Heart left ventricle (tissue), 16 donors: ENCODE results near the gene KIF5C. TPM values are rescaled to one million over a fixed set of nuclear protein-coding genes. Genes with fewer than 3 reads are reported as not detected.

Experiments used
- ATAC-seq, 4 donors: fragments of 200-7000 bp; cut with Tn5 transposase; one replicate each; pipeline ENCODE4 v1.9.1; 2020 to 2022; ENCODE audit warnings: moderate library complexity in 4 of 4, mild to moderate bottlenecking in 3 of 4, moderate number of reproducible peaks in 1 of 4
- DNase-seq, 5 donors: peaks; one replicate each; pipeline ENCODE4 v3.0.0-alpha.2; 2020
- H3K27ac ChIP-seq, 12 donors: fragments of 200-600 bp; sonication (generic) in 4 of 12; one replicate each; pipeline versions ENCODE4 v1.5.0 to v1.8.0; 2016 to 2022; ENCODE audit warnings: mild to moderate bottlenecking in 2 of 12
- H3K27me3 ChIP-seq, 9 donors: fragments of 200-600 bp; sonication (generic) in 2 of 9; one replicate each; pipeline versions ENCODE4 v1.5.1 to v1.8.0; 2016 to 2022; ENCODE audit warnings: mild to moderate bottlenecking in 3 of 9
- H3K36me3 ChIP-seq, 9 donors: fragments of 200-600 bp; sonication (generic) in 2 of 9; one replicate each; pipeline versions ENCODE4 v1.5.0 to v1.8.0; 2018 to 2022; ENCODE audit warnings: mild to moderate bottlenecking in 2 of 9
- H3K4me1 ChIP-seq, 12 donors: fragments of 200-600 bp; sonication (generic) in 4 of 12; one replicate each; pipeline versions ENCODE4 v1.5.0 to v1.8.0; 2016 to 2022; ENCODE audit warnings: mild to moderate bottlenecking in 3 of 12
- H3K4me3 ChIP-seq, 12 donors: fragments of 200-600 bp; sonication (generic) in 4 of 12; one replicate each; pipeline versions ENCODE4 v1.5.0 to v1.8.0; 2017 to 2022; ENCODE audit warnings: mild to moderate bottlenecking in 9 of 12, moderate library complexity in 4 of 12
- H3K9me3 ChIP-seq, 12 donors: fragments of 200-600 bp; sonication (generic) in 4 of 12; one replicate each; pipeline versions ENCODE4 v1.5.0 to v1.8.0; 2016 to 2022; ENCODE audit warnings: mild to moderate bottlenecking in 1 of 12
- POLR2A ChIP-seq, 2 donors: fragments of 450-650 bp; IDR thresholded peaks; one replicate each; pipeline ENCODE4 v1.6.1; 2017; ENCODE audit warnings: antibody characterized with exemption in 2 of 2, mild to moderate bottlenecking in 2 of 2, moderate library complexity in 2 of 2
- WGBS, 4 donors: extraction: QIAGEN DNeasy Blood & Tissue Kit in 2 of 4; methylation state at CpG; one replicate each; pipeline versions ENCODE4 v1.1.5 to v1.1.7; 2013 to 2018; 5-methylcytosine and 5-hydroxymethylcytosine counted together
- intact Hi-C, 10 donors: fragments of 100-400 bp; cut with DNase I; formaldehyde crosslinking; loops; one replicate each; pipeline versions ENCODE4 v1.11.1 to v1.14.2; 2022
- polyA plus RNA-seq, 2 donors: library from polyadenylated mRNA; stranded (reverse); fragments of 200-250 nt; gene quantifications; one replicate each; pipeline ENCODE4 v1.2.3, GENCODE V29; 2013
- total RNA-seq, 9 donors: library from RNA; depleted of rRNA in 2 of 9; stranded (reverse); fragments of >200 nt in 2 of 9; fragmentation: NEBNext Ultra II Directional in 3 of 9; extraction: Animal tissue kit (Norgen Biotek cat#: 25700) in 3 of 9; gene quantifications; one replicate each; pipeline versions ENCODE4 v1.1.0 to v1.2.4, GENCODE V29; 2016 to 2023
- TF ChIP-seq, protein P1 (sequence below), 12 donors: fragments of 200-600 bp; sonication (generic) in 4 of 12; IDR thresholded peaks; one replicate each; pipeline versions ENCODE4 v1.5.0 to v1.8.0; 2018 to 2022; ENCODE audit warnings: antibody characterized with exemption in 12 of 12, mild to moderate bottlenecking in 5 of 12
- donor health status: ischemic (EF 13 %, LVEDD 7.1; RV severe dilation, severe dysfunction).
- donor health status: healthy with polysubstance abuse.
- donor health status: DM: no; HTN: yes; CAD: no.
- donor health status: DM: no; HTN: no; CAD: no.
- donor health status: ischemic (EF 25% LVEDD 6.9; RV normal size, moderate dysfunction).
- donor health status: ischemic (EF 25% LVEDD 5.7; RV mildly dilated, moderate dysfunction).
- donor health status: healthy.
- donor health status: DM: yes; HTN: yes; CAD: no.
- donor health status: ischemic (EF 35%, LVEDD 5.7; RV mildly dilated, moderate dysfunction).
- donor health status: nonischemic (EF 11% LVEDD 7.7; RV severe dilation, severe dysfunction).
- donor health status: DM: yes; HTN: yes; CAD: no.
- donor health status: PGD.
- donor health status: ischemic (EF 29% LVEDD 5.4; RV normal size, mild dysfunction).
- donor health status: nonischemic (EF 23%, LVEDD 6.1; RV moderate dilation, normal function).

KIF5C gene
- total and polyA plus RNA-seq, 11 donors: 0.22 to 1.4 (median 0.48) TPM

DNA sequence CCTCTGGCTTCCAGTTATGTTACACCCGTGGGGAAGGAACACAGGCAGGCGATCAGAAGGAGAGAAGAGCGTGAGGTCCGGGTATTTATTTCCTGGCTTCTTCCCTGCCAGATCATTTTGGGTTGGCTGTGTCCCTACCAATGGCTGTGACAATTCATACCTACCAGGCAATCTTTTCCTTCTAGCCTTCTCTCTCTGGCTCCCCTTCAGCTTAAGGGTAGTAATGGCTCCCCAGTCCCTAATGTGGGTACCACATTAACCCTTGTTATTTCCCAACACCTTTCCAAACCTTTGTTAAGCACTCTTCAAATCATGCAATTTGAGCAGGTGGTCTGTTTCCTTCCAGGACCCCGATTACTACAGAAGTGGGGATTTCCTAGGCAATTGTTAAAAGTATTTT is 84.7 kb downstream of the KIF5C start:
- Histone ChIP-seq H3K27ac (no peak overlapping the region), H3K4me3 (no peak overlapping the region), H3K36me3 (no peaks in the 10 kb centered on the region), H3K27me3 (no peaks in the 10 kb centered on the region), H3K9me3 (no peaks in the 10 kb centered on the region), H3K4me1 (no peaks in the 10 kb centered on the region)
- DNase-seq (no peak), ATAC-seq (no peak)
- TF ChIP-seq, protein P1, sequence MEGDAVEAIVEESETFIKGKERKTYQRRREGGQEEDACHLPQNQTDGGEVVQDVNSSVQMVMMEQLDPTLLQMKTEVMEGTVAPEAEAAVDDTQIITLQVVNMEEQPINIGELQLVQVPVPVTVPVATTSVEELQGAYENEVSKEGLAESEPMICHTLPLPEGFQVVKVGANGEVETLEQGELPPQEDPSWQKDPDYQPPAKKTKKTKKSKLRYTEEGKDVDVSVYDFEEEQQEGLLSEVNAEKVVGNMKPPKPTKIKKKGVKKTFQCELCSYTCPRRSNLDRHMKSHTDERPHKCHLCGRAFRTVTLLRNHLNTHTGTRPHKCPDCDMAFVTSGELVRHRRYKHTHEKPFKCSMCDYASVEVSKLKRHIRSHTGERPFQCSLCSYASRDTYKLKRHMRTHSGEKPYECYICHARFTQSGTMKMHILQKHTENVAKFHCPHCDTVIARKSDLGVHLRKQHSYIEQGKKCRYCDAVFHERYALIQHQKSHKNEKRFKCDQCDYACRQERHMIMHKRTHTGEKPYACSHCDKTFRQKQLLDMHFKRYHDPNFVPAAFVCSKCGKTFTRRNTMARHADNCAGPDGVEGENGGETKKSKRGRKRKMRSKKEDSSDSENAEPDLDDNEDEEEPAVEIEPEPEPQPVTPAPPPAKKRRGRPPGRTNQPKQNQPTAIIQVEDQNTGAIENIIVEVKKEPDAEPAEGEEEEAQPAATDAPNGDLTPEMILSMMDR (IDR thresholded peaks at IDR 0.05): no peak
- TF ChIP-seq POLR2A (IDR thresholded peaks at IDR 0.05): no peak
- 77 to 88% (median 87%) methylated on average over 5 of the region's 5 CpGs for WGBS, 4 donors
- intact Hi-C loops: no loop called here

DNA sequence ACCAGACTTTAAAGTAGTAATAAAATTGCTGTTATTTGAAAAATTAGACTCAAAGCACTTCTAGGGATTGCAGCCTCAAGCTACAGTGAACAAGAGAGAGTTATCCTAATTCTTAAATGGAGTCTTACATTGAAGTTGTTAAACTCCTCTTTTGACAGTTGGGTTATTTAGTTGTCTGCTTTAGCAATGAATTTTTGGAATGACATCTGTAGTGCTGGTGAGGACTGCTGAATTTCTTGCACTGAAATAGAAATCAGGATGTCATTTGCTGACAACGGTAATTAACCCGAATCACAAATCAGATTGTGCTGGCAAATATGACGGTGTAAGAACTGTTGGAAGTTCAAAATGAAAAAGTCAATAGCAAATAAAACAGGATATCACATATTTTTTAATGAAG is 85.5 kb downstream of the KIF5C start:
- no peak for DNase-seq
- no peak overlapping the region for H3K4me3 ChIP-seq
- TF ChIP-seq POLR2A (IDR thresholded peaks at IDR 0.05): no peak
- no peaks in the 10 kb centered on the region for H3K36me3 ChIP-seq
- no peaks in the 10 kb centered on the region for H3K9me3 ChIP-seq
- no peak overlapping the region for H3K27ac ChIP-seq
- no peak for ATAC-seq
- H3K27me3 ChIP-seq: no peaks in the 10 kb centered on the region
- intact Hi-C loops: no loop called here
- 87 to 95% (median 91%) methylated on average over 3 of the region's 3 CpGs for WGBS, 4 donors
- H3K4me1 ChIP-seq: no peaks in the 10 kb centered on the region

DNA sequence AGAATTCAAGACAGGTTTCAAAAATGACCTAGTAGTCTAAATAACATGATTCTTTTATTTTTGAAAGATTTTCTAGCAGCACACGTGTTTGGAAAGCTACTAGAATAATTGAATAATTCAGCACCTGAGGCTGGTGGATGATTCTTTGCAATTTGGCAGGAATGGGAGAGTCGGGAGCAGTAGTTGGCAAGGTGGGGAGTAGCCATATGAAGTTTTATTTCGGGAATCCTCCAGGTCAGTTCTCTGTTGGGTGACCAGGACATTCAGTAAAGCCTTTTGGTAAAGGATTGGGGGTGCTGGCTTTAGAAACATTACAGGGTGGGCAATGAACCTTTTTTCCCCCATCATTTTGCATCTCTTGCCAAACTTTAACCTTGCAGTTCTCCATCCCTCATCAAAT is 88.4 kb downstream of the KIF5C start:
- no peak for DNase-seq
- Histone ChIP-seq H3K9me3 (no peaks in the 10 kb centered on the region), H3K27ac (no peak overlapping the region), H3K27me3 (no peaks in the 10 kb centered on the region), H3K4me3 (no peak overlapping the region), H3K36me3 (no peaks in the 10 kb centered on the region), H3K4me1 (no peaks in the 10 kb centered on the region)
- intact Hi-C loops: no loop called here
- 82 to 88% (median 84%) methylated on average over 3 of the region's 3 CpGs for WGBS, 4 donors
- no peak for ATAC-seq
- TF ChIP-seq POLR2A (IDR thresholded peaks at IDR 0.05): no peak
- TF ChIP-seq, protein P1 (IDR thresholded peaks at IDR 0.05): no peak

DNA sequence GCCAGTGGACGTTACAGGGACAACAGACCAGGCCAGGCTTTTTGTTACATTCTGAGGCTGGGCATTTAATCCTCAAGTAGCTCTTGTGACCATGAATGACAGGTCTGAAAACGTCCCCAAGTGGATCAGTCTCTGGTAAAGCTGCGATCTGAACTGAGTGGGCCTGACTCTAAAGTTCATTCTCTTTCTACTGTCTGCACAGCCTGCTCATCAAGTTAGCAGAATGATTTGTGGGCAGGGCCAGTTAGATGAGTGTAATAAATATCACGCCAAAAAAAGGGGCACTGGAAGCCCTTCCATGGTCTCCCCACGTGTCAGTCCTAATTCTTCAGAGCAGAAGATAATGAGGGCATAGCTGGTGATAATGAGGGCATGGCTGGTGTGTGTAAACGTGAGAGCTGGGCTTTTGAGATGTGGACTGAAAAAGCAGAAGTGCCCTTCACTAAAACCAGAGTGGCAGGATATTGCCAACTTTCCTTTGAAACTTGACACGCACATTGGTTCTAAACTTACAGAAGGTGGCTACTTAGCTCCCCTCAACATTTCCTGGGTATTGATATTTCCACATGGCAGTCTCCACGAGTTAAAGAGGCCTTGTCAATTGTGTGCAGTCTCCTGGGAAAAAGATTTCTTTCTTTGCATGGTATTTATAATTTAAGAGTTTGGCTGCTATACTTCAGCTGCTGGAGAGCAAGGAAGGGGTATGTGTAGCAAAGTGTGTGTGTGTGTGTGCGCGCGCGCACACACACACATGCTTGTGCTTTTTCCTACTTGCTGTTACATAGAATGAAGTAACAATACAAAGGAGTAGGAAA is 90.8 kb downstream of the KIF5C start:
- H3K9me3 ChIP-seq: no peaks in the 10 kb centered on the region
- 69 to 76% (median 71%) methylated on average over 12 of the region's 12 CpGs for WGBS, 4 donors
- no peak overlapping the region for H3K27ac ChIP-seq
- intact Hi-C loops: loop anchor here in 2 of 10 donors (2.0 kb wide), 2 partner anchors 35 to 65 kb away; no protein-coding TSS in a partner anchor
- no peak for ATAC-seq
- TF ChIP-seq POLR2A (IDR thresholded peaks at IDR 0.05): no peak
- TF ChIP-seq, protein P1 (IDR thresholded peaks at IDR 0.05): no peak
- H3K4me3 ChIP-seq: no peak overlapping the region
- H3K27me3 ChIP-seq: no peaks in the 10 kb centered on the region
- no peak for DNase-seq
- no peaks in the 10 kb centered on the region for H3K36me3 ChIP-seq
- H3K4me1 ChIP-seq: no peaks in the 10 kb centered on the region

DNA sequence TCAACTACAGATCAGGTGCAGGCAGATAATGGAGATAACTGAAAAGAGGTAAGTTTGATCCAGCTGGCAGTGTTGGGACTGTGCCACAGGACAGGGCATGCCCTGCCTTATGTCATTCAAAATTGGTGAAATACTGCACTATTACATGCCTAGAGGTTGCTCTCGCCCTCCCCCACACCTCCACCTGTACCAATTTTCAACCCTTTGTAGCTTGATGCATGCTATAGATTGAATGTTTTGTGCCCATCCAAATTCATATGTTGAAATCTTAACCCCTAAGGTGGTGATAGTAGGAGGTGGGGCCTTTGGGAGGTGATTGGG is 91.4 kb downstream of the KIF5C start:
- 81 to 98% (median 94%) methylated on average over 1 of the region's 1 CpG for WGBS, 4 donors
- intact Hi-C loops: loop anchor here in 1 of 10 donors (2.0 kb wide), 1 partner anchor 34 kb away; no protein-coding TSS in a partner anchor
- Histone ChIP-seq H3K9me3 (no peaks in the 10 kb centered on the region), H3K4me1 (no peaks in the 10 kb centered on the region), H3K27me3 (no peaks in the 10 kb centered on the region), H3K27ac (no peak overlapping the region), H3K36me3 (no peaks in the 10 kb centered on the region), H3K4me3 (no peak overlapping the region)
- no peak for DNase-seq
- ATAC-seq: no peak
- TF ChIP-seq POLR2A (IDR thresholded peaks at IDR 0.05): no peak
- TF ChIP-seq, protein P1 (IDR thresholded peaks at IDR 0.05): no peak
